DOHH2 (cell line): ENCODE measurements around the gene NCKAP5.

Experiments used
- H3F3A ChIP-seq: fragments of 200-600 bp; sonication (generic), shearing (Covaris generic); 2 replicates; pipeline ENCODE4 v1.6.0; 2016; ENCODE audit warnings: antibody characterized with exemption, mild to moderate bottlenecking; ENCODE audit not compliant: control insufficient read depth, insufficient read depth
- H3K27ac ChIP-seq: fragments of 200-600 bp; sonication (generic); 2 replicates; pipeline ENCODE4 v1.5.1; 2014; ENCODE audit warnings: low read depth, mild to moderate bottlenecking, low read length, moderate library complexity
- H3K27me3 ChIP-seq: fragments of 200-600 bp; sonication (generic); 2 replicates; pipeline ENCODE4 v1.6.1; 2014; ENCODE audit warnings: mild to moderate bottlenecking, low read length, mixed read lengths; ENCODE audit not compliant: control insufficient read depth
- H3K36me3 ChIP-seq: fragments of 200-600 bp; sonication (generic); 2 replicates; pipeline ENCODE4 v1.6.1; 2014; ENCODE audit warnings: mild to moderate bottlenecking, low read length, moderate library complexity, mixed read lengths; ENCODE audit not compliant: control insufficient read depth
- H3K4me1 ChIP-seq: fragments of 200-600 bp; sonication (generic); 2 replicates; pipeline ENCODE4 v1.6.1; 2014; ENCODE audit warnings: mild to moderate bottlenecking, low read length, mixed read lengths; ENCODE audit not compliant: control insufficient read depth
- H3K4me2 ChIP-seq: fragments of 200-600 bp; sonication (generic); 2 replicates; pipeline ENCODE4 v1.6.0; 2014; ENCODE audit warnings: mild to moderate bottlenecking, low read length, moderate library complexity
- H3K4me3 ChIP-seq: fragments of 200-600 bp; sonication (generic); 2 replicates; pipeline ENCODE4 v1.5.1; 2014; ENCODE audit warnings: mild to moderate bottlenecking, low read length, mixed read lengths
- H3K79me2 ChIP-seq: fragments of 200-600 bp; sonication (generic); 2 replicates; pipeline ENCODE4 v1.6.1; 2014; ENCODE audit warnings: mild to moderate bottlenecking, low read length, mixed read lengths; ENCODE audit not compliant: control insufficient read depth
- H3K9me2 ChIP-seq: fragments of 200-600 bp; sonication (generic); replicated peaks from 2 replicates; pipeline ENCODE4 v1.6.1; 2014; ENCODE audit warnings: mild to moderate bottlenecking, low read length, mixed read lengths; ENCODE audit not compliant: control insufficient read depth
- H3K9me3 ChIP-seq: fragments of 200-600 bp; sonication (generic); 2 replicates; pipeline ENCODE4 v1.6.1; 2014; ENCODE audit warnings: antibody characterized with exemption, low read length, mixed read lengths; ENCODE audit not compliant: control insufficient read depth, insufficient read depth
- H4K20me1 ChIP-seq: fragments of 200-600 bp; sonication (generic); 2 replicates; pipeline ENCODE4 v1.6.0; 2014; ENCODE audit warnings: low read depth, mild to moderate bottlenecking, antibody characterized with exemption, low read length, moderate library complexity; ENCODE audit not compliant: control insufficient read depth, insufficient read depth
- EZH2phosphoT487 ChIP-seq: fragments of 200-600 bp; sonication (generic); IDR thresholded peaks from 2 replicates; pipeline ENCODE4 v1.6.1; 2017; ENCODE audit warnings: borderline replicate concordance, mild to moderate bottlenecking, antibody characterized with exemption, low read length, moderate library complexity, mixed read lengths
- TF ChIP-seq, protein P1 (sequence below): fragments of 200-600 bp; sonication (generic); IDR thresholded peaks from one replicate; pipeline ENCODE4 v1.5.1; 2014; ENCODE audit warnings: antibody characterized with exemption, mild to moderate bottlenecking, low read depth, low read length; ENCODE audit not compliant: poor library complexity, severe bottlenecking

NCKAP5 gene

DNA sequence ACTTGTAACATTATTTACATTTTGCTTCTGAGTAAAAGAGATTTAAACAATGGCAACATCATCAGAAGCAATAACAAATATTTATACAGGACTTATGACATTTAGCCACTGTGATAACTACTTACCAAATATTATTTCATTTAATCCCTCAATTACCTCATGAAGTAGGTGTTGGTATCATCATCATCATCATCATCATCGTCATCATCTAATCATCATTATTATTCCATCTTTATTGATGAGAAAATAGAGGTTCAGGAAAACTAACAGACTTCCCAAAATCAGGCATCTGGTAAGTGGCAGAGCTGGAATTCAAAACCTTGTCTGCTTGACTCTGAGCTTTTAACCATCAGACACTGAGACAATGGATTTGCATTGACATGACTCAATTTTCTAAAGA is 204.4 kb downstream of the NCKAP5 start:
- H3K9me2 ChIP-seq, result no peaks in the 10 kb centered on the region
- no peak overlapping the region for H3K4me3 ChIP-seq
- H3K79me2 ChIP-seq, result no peaks in the 10 kb centered on the region
- H3K27me3 ChIP-seq, result no peaks in the 10 kb centered on the region
- H3K36me3 ChIP-seq, result no peaks in the 10 kb centered on the region
- no peaks in the 10 kb centered on the region for H3K4me1 ChIP-seq
- no peak overlapping the region for H3K4me2 ChIP-seq
- H3F3A ChIP-seq, result no peaks in the 10 kb centered on the region
- TF ChIP-seq EZH2phosphoT487, result no peak
- TF ChIP-seq, protein P1, sequence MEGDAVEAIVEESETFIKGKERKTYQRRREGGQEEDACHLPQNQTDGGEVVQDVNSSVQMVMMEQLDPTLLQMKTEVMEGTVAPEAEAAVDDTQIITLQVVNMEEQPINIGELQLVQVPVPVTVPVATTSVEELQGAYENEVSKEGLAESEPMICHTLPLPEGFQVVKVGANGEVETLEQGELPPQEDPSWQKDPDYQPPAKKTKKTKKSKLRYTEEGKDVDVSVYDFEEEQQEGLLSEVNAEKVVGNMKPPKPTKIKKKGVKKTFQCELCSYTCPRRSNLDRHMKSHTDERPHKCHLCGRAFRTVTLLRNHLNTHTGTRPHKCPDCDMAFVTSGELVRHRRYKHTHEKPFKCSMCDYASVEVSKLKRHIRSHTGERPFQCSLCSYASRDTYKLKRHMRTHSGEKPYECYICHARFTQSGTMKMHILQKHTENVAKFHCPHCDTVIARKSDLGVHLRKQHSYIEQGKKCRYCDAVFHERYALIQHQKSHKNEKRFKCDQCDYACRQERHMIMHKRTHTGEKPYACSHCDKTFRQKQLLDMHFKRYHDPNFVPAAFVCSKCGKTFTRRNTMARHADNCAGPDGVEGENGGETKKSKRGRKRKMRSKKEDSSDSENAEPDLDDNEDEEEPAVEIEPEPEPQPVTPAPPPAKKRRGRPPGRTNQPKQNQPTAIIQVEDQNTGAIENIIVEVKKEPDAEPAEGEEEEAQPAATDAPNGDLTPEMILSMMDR, result no peak
- H4K20me1 ChIP-seq, result no peaks in the 10 kb centered on the region
- H3K9me3 ChIP-seq, result no peaks in the 10 kb centered on the region
- no peak overlapping the region for H3K27ac ChIP-seq

DNA sequence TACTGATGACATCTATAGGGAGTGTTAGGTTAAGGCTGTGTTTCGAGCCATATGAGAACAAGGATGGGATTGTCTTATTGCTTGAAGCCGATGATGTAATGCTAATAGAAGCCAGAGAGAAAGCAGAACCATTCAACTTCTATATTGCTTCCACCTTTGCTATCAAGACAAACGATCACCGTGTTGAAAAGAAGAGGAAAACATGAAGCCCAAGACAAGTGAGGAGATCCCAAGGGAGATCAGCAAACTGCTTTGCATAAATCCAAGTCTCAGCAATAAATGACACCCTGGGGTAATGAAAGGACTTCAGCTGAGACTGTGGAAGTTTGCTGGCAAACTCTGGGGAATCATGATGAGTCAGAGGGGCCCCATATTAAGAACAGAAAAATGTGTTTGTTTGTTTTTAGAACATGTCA is 206.2 kb downstream of the NCKAP5 start:
- no peaks in the 10 kb centered on the region for H3K4me1 ChIP-seq
- no peaks in the 10 kb centered on the region for H3K9me3 ChIP-seq
- no peak overlapping the region for H3K4me2 ChIP-seq
- H3K9me2 ChIP-seq, result no peaks in the 10 kb centered on the region
- no peaks in the 10 kb centered on the region for H3K27me3 ChIP-seq
- no peak overlapping the region for H3K4me3 ChIP-seq
- H3F3A ChIP-seq, result no peaks in the 10 kb centered on the region
- H3K79me2 ChIP-seq, result no peaks in the 10 kb centered on the region
- no peaks in the 10 kb centered on the region for H3K36me3 ChIP-seq
- TF ChIP-seq, protein P1, result no peak
- no peak for TF ChIP-seq EZH2phosphoT487
- no peak overlapping the region for H3K27ac ChIP-seq
- H4K20me1 ChIP-seq, result no peaks in the 10 kb centered on the region

DNA sequence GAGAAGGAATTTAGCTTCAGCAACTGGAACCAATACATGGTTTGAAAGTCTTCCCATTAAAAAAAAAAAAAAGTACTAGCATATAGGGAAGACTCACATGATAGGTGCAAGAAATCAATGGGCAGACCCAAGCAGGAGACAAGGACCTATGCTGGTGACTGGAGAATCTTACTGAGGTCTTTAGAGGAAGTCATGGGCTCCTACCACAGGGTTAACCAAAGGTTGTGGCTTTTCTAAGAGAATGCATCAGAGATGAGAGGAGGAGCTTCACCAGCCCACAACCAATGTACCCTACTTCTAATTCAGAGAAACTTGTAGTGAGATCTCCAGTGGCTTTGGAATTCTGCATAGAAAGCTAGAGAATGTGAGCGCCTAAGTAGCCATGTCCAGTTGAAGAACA is 207.4 kb downstream of the NCKAP5 start:
- no peaks in the 10 kb centered on the region for H3K4me1 ChIP-seq
- no peaks in the 10 kb centered on the region for H3K36me3 ChIP-seq
- H3K79me2 ChIP-seq, result no peaks in the 10 kb centered on the region
- no peaks in the 10 kb centered on the region for H3K9me2 ChIP-seq
- no peaks in the 10 kb centered on the region for H3K27me3 ChIP-seq
- no peak overlapping the region for H3K4me3 ChIP-seq
- no peaks in the 10 kb centered on the region for H4K20me1 ChIP-seq
- TF ChIP-seq, protein P1, result no peak
- TF ChIP-seq EZH2phosphoT487, result no peak
- H3K9me3 ChIP-seq, result no peaks in the 10 kb centered on the region
- H3K27ac ChIP-seq, result no peak overlapping the region
- H3F3A ChIP-seq, result no peaks in the 10 kb centered on the region
- H3K4me2 ChIP-seq, result no peak overlapping the region

DNA sequence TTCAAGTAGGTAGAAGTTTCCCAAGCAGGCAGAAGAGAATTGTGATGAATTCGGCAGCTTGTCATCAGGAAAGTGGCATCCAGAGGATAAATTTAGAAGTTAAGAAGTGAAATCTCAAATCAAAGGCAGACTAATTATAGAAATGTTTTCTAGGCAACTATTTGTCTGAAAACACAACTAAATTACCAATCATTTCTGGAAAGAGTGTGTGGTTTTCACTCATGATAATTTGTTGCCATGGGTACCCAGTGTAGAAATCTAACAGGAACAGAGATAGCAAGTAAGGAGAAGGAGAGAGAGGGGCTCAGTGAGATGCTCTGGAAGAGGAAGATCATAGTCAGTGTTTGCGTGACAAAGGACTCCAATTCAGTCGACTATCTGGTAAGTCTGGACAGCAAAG is 208.1 kb downstream of the NCKAP5 start:
- Histone ChIP-seq H3K4me1 (no peaks in the 10 kb centered on the region), H4K20me1 (no peaks in the 10 kb centered on the region), H3K79me2 (no peaks in the 10 kb centered on the region), H3K4me2 (no peak overlapping the region), H3K27ac (no peak overlapping the region), H3F3A (no peaks in the 10 kb centered on the region), H3K27me3 (no peaks in the 10 kb centered on the region), H3K36me3 (no peaks in the 10 kb centered on the region), H3K9me3 (no peaks in the 10 kb centered on the region), H3K9me2 (no peaks in the 10 kb centered on the region), H3K4me3 (no peak overlapping the region)
- no peak for TF ChIP-seq EZH2phosphoT487
- TF ChIP-seq, protein P1, result no peak
